HepG2 (cell line): Measurements from ENCODE around the gene RNASE13. TPM values are rescaled to one million over a fixed set of nuclear protein-coding genes. Genes with fewer than 3 reads are reported as not detected.
"Not testable (repeated sequence)": the region's sequence is repeated elsewhere in the genome, so short reads cannot be mapped to it uniquely, and the experiment has no call there.

ENCODE experiments used
- ATAC-seq: fragments of 200-7000 bp; cut with Tn5 transposase; 3 replicates; pipeline ENCODE4 v1.9.1; 2020; ENCODE audit warnings: mild to moderate bottlenecking, moderate library complexity
- BruUV-seq: library from RNA; stranded (reverse); fragments of 400-500 nt; replicated peaks from 2 replicates; lab custom pipeline; 2021; lab: Mats Ljungman, UMichigan
- CTCF ChIA-PET: fragments of 300-600 bp; formaldehyde crosslinking; extraction: SDS; loops from one replicate; lab custom pipeline; 2021; ENCODE audit warnings: low total read pairs, inconsistent platforms, low intra/inter-chr PET ratio; lab: Yijun Ruan, JAX
- POLR2A ChIA-PET: fragments of 350-600 bp; sonication (Branson Sonifier 250); formaldehyde crosslinking; loops from one replicate; lab custom pipeline; 2020; ENCODE audit warnings: antibody characterized with exemption, inconsistent platforms; lab: Yijun Ruan, JAX
- DNase-seq: peaks from one replicate; pipeline ENCODE4 v3.0.0-alpha.2; 2015; ENCODE audit warnings: low spot score
- FAIRE-seq: peaks from 3 replicates; lab custom pipeline; 2011; peaks lifted over from hg19 to GRCh38; lab: Jason Lieb, UNC
- H2AFZ ChIP-seq: one replicate; pipeline ENCODE4 v1.6.1; 2011; ENCODE audit warnings: low read length, inconsistent platforms
- H3K27ac ChIP-seq: fragments of 300-600 bp; 3 replicates; pipeline ENCODE4 v1.8.0; 2011; ENCODE audit warnings: mixed run types, mild to moderate bottlenecking, mixed read lengths, low read length, inconsistent platforms; ENCODE audit not compliant: insufficient read depth; ENCODE audit errors: extremely low read length
- H3K27me3 ChIP-seq, 2 experiments: fragments of 200-600 bp in 1 of 2; 2 replicates in 1 of 2; 3 replicates in 1 of 2; pipeline versions ENCODE4 v1.6.0 to v1.8.0; 2011; ENCODE audit warnings: low read length in 2 of 2, mild to moderate bottlenecking in 2 of 2, moderate library complexity in 2 of 2, inconsistent platforms in 1 of 2; ENCODE audit not compliant: insufficient read depth in 2 of 2, control insufficient read depth in 1 of 2
- H3K36me3 ChIP-seq, 2 experiments: fragments of 200-600 bp in 1 of 2; replicated peaks in 1 of 2; 2 replicates in 1 of 2; 3 replicates in 1 of 2; pipeline versions ENCODE4 v1.5.1 to v1.8.0; 2011; ENCODE audit warnings: low read length in 2 of 2, inconsistent platforms in 1 of 2; ENCODE audit not compliant: insufficient read depth in 2 of 2, control insufficient read depth in 1 of 2
- H3K4me1 ChIP-seq: 2 replicates; pipeline ENCODE4 v1.5.1; 2012; ENCODE audit warnings: low read length, inconsistent platforms; ENCODE audit not compliant: insufficient read depth
- H3K4me2 ChIP-seq: 2 replicates; pipeline ENCODE4 v1.6.0; 2011; ENCODE audit warnings: low read depth, low read length, inconsistent platforms
- H3K4me3 ChIP-seq, 3 experiments: fragments of 200-600 bp in 1 of 3; sonication (generic), shearing (Covaris generic) in 1 of 3; replicated peaks in 1 of 3; 2 replicates each; pipeline ENCODE4 v1.5.1; 2011 to 2016; ENCODE audit warnings: low read length in 3 of 3, inconsistent platforms in 2 of 3, low read depth in 2 of 3, mild to moderate bottlenecking in 2 of 3, control low read depth in 1 of 3, mixed read lengths in 1 of 3; ENCODE audit not compliant: insufficient read depth in 1 of 3
- H3K79me2 ChIP-seq: one replicate; pipeline ENCODE4 v1.6.1; 2011; ENCODE audit warnings: low read length, inconsistent platforms; ENCODE audit not compliant: insufficient read depth
- H3K9ac ChIP-seq: 2 replicates; pipeline ENCODE4 v1.6.0; 2011; ENCODE audit warnings: mild to moderate bottlenecking, low read depth, low read length, inconsistent platforms; ENCODE audit not compliant: insufficient read depth
- H3K9me3 ChIP-seq: 2 replicates; pipeline ENCODE4 v1.5.1; 2012; ENCODE audit warnings: mild to moderate bottlenecking, low read length
- H4K20me1 ChIP-seq: 2 replicates; pipeline ENCODE4 v1.6.0; 2011; ENCODE audit warnings: inconsistent platforms, mild to moderate bottlenecking, low read length, moderate library complexity; ENCODE audit not compliant: insufficient read depth
- MLLT10 ChIP-seq: sonication (generic); formaldehyde crosslinking; IDR thresholded peaks from 2 replicates; pipeline ENCODE4 v1.4.0; 2020; ENCODE audit warnings: missing genetic modification reagents
- PHB2 ChIP-seq: fragments of 450-650 bp; IDR thresholded peaks from 2 replicates; pipeline ENCODE4 v1.6.1; 2018; ENCODE audit not compliant: partially characterized antibody
- WGBS: methylation state at CpG from one replicate; pipeline ENCODE4 v1.1.6; 2017; ENCODE audit warnings: low lambda C conversion rate; 5-methylcytosine and 5-hydroxymethylcytosine counted together
- in situ Hi-C: cut with HindIII; loops from 2 replicates; pipeline ENCODE4 v1.10.0; 2017; ENCODE audit warnings: low pct_unique_long_range_greater_than_20kb; ENCODE audit not compliant: extremely low pct_ligation_motif_present
- intact Hi-C: fragments of 100-400 bp; cut with micrococcal nuclease; formaldehyde crosslinking; loops from one replicate; pipeline ENCODE4 v1.10.0; 2022; ENCODE audit not compliant: unreplicated experiment
- polyA plus RNA-seq, 8 experiments: library from polyadenylated mRNA; depleted of rRNA in 3 of 8; stranded (reverse) in 7 of 8; unstranded in 1 of 8; fragments of >200 nt; fragmentation: Illumina TruSeq in 4 of 8; extraction: Trizol in 4 of 8; gene quantifications; 2 replicates each; pipeline versions ENCODE4 v1.2.1 to v1.2.3, GENCODE V29; 2011 to 2016; ENCODE audit warnings: low read depth in 4 of 8, missing spikeins in 1 of 8, mixed read lengths in 1 of 8; ENCODE audit not compliant: insufficient read depth in 1 of 8
- total RNA-seq, 5 experiments: library from RNA; depleted of rRNA; stranded (reverse); fragments of >200 nt; fragmentation: Illumina TruSeq; extraction: Trizol; gene quantifications; 2 replicates each; pipeline ENCODE4 v1.2.3, GENCODE V29; 2016; ENCODE audit warnings: low read depth in 1 of 5

The RNASE13 gene
- total and polyA plus RNA-seq, 2 of the 13 experiments (the other 11 are each of a cell fraction or from before 2014, with no cell fraction given) = 1.0 TPM; not detected in 1

GRCh38 chr14:21041676-21042433, 7.2 kb upstream of the RNASE13 start, which contains the start of gene RNASE7:
TSS of gene RNASE7 (plus strand) at chr14:21042362. CDS start at chr14:21042993, 631 bp downstream.
- Histone ChIP-seq H3K4me2 (no peak within 1 kb of the TSS), H3K9ac (no peak within 1 kb of the TSS), H2AFZ (no peak within 1 kb of the TSS), H3K36me3 (no peaks in the 10 kb centered on the region), H3K9me3 (no peaks in the 10 kb centered on the region), H3K4me3 (no peak within 1 kb of the TSS), H4K20me1 (no peaks in the 10 kb centered on the region), H3K79me2 (no peaks in the 10 kb centered on the region), H3K27ac (no peak within 1 kb of the TSS), H3K4me1 (peaks cover 76% of the 10 kb centered on the region), H3K27me3 (no peaks in the 10 kb centered on the region)
- intact Hi-C loops = loop anchor here (2.0 kb wide), 1 partner anchor 13 kb away; no protein-coding TSS in a partner anchor
- in situ Hi-C loops = loop anchor here (5.0 kb wide), 1 partner anchor 185 kb away; no protein-coding TSS in a partner anchor
- no peak for TF ChIP-seq PHB2
- no peak for TF ChIP-seq MLLT10 (CRISPR knock-in tag)
- POLR2A ChIA-PET = interaction anchor here (1.0 to 3.5 kb wide), 3 partner anchors 12 to 29 kb away, joined by 4 to 26 read pairs (median 7); partner anchors contain the start of gene NDRG2
- no peak for FAIRE-seq
- whole genome bisulfite sequencing = 93% methylated on average over 11 of the region's 11 CpGs
- no peak for DNase-seq
- BruUV-seq = no TSS peak
- no peak for ATAC-seq
- CTCF ChIA-PET = interaction anchor here (2.5 kb wide), 1 partner anchor 51 kb away, joined by 14 read pairs; no protein-coding TSS in a partner anchor

- not testable (repeated sequence) for H3K27me3 ChIP-seq, H3K79me2 ChIP-seq, H3K9me3 ChIP-seq, DNase-seq, H3K27ac ChIP-seq, BruUV-seq, ATAC-seq, H2AFZ ChIP-seq, H3K4me2 ChIP-seq, FAIRE-seq, H3K36me3 ChIP-seq, H3K4me3 ChIP-seq, H3K9ac ChIP-seq, H4K20me1 ChIP-seq
- 80% methylated on average over 3 of the region's 3 CpGs for WGBS
- ChIA-PET POLR2A (interaction anchor here (0.8 to 3.5 kb wide), 8 partner anchors 9 to 49 kb away, joined by 4 to 112 read pairs (median 23); partner anchors contain the start of gene ARHGEF40), CTCF (interaction anchor here (0.7 to 4.8 kb wide), 8 partner anchors 17 to 343 kb away, joined by 3 to 109 read pairs (median 6); no protein-coding TSS in a partner anchor)
- intact Hi-C loops = loop anchor here (1.0 to 2.0 kb wide), 3 partner anchors 14 to 184 kb away; no protein-coding TSS in a partner anchor
- in situ Hi-C loops = loop anchor here (5.0 kb wide), 1 partner anchor 184 kb away; no protein-coding TSS in a partner anchor
- H3K4me1 ChIP-seq = peaks cover 76% of the 10 kb centered on the region
Measured at GRCh38 chr14:21040941-21041340, 6.3 kb upstream of the RNASE13 start.
